OCI-LY1 (cell line): ENCODE results near the gene DNAJB1.

ENCODE experiments used
- H2AFZ ChIP-seq: fragments of 200-600 bp; sonication (generic), shearing (Covaris generic); 2 replicates; pipeline ENCODE4 v1.6.0; 2014; ENCODE audit warnings: antibody characterized with exemption, mild to moderate bottlenecking, low read length
- H3F3A ChIP-seq: fragments of 200-600 bp; sonication (generic), shearing (Covaris generic); 2 replicates; pipeline ENCODE4 v1.6.0; 2014; ENCODE audit warnings: mild to moderate bottlenecking, antibody characterized with exemption, low read length, moderate library complexity; ENCODE audit not compliant: insufficient read depth
- H3K27ac ChIP-seq: fragments of 200-600 bp; sonication (generic); 2 replicates; pipeline ENCODE4 v1.5.1; 2014; ENCODE audit warnings: low read length, mixed run types, mild to moderate bottlenecking, low read depth; ENCODE audit not compliant: poor library complexity, severe bottlenecking
- H3K27me3 ChIP-seq: fragments of 200-600 bp; sonication (generic); 2 replicates; pipeline ENCODE4 v1.6.0; 2014; ENCODE audit warnings: antibody characterized with exemption, mild to moderate bottlenecking, low read length, moderate library complexity; ENCODE audit not compliant: insufficient read depth
- H3K36me3 ChIP-seq: fragments of 200-600 bp; sonication (generic); 2 replicates; pipeline ENCODE4 v1.6.1; 2014; ENCODE audit warnings: mild to moderate bottlenecking, antibody characterized with exemption, low read length, moderate library complexity, mixed read lengths; ENCODE audit not compliant: insufficient read depth
- H3K4me1 ChIP-seq: fragments of 200-600 bp; sonication (generic); 2 replicates; pipeline ENCODE4 v1.5.1; 2014; ENCODE audit warnings: mild to moderate bottlenecking, low read length, moderate library complexity; ENCODE audit not compliant: insufficient read depth, severe bottlenecking
- H3K4me2 ChIP-seq: fragments of 200-600 bp; sonication (generic), shearing (Covaris generic); 2 replicates; pipeline ENCODE4 v1.6.1; 2014; ENCODE audit warnings: low read length
- H3K4me3 ChIP-seq: fragments of 200-600 bp; sonication (generic); 2 replicates; pipeline ENCODE4 v1.5.1; 2014; ENCODE audit warnings: low read length, low read depth, mild to moderate bottlenecking, mixed read lengths; ENCODE audit not compliant: poor library complexity, severe bottlenecking
- H3K79me2 ChIP-seq: fragments of 200-600 bp; shearing (Covaris generic); 2 replicates; pipeline ENCODE4 v1.6.1; 2016; ENCODE audit warnings: mixed run types, low read length, mixed read lengths; ENCODE audit not compliant: insufficient read depth
- H3K9ac ChIP-seq: fragments of 200-600 bp; sonication (generic), shearing (Covaris generic); 2 replicates; pipeline ENCODE4 v1.6.1; 2014; ENCODE audit warnings: mild to moderate bottlenecking, low read length, mixed read lengths
- H3K9me2 ChIP-seq: fragments of 200-600 bp; sonication (generic), shearing (Covaris generic); 2 replicates; pipeline ENCODE4 v1.6.1; 2014; ENCODE audit warnings: low read depth, mild to moderate bottlenecking, low read length, mixed read lengths
- H3K9me3 ChIP-seq: fragments of 200-600 bp; shearing (Covaris generic); 2 replicates; pipeline ENCODE4 v1.6.1; 2014; ENCODE audit warnings: low read length, mixed read lengths
- H4K20me1 ChIP-seq: fragments of 200-600 bp; sonication (generic), shearing (Covaris generic); 2 replicates; pipeline ENCODE4 v1.6.0; 2016; ENCODE audit warnings: mild to moderate bottlenecking, low read length; ENCODE audit not compliant: insufficient read depth
- CTCF ChIP-seq: fragments of 200-600 bp; sonication (generic), shearing (Covaris generic); IDR thresholded peaks from 2 replicates; pipeline ENCODE4 v1.5.1; 2017; ENCODE audit warnings: mild to moderate bottlenecking, antibody characterized with exemption, low read length, moderate library complexity, mixed read lengths
- EZH2 ChIP-seq: fragments of 200-600 bp; sonication (generic), shearing (Covaris generic); IDR thresholded peaks from 2 replicates; pipeline ENCODE4 v1.8.0; 2017; ENCODE audit warnings: borderline replicate concordance, mixed run types, mild to moderate bottlenecking, antibody characterized with exemption, low read length, moderate library complexity, mixed read lengths

Gene DNAJB1

GRCh38 chr19:14555918-14556661 lies 37.9 kb upstream of the DNAJB1 start:
- no peak overlapping the region for H2AFZ ChIP-seq
- H3K27ac ChIP-seq: no peak overlapping the region
- no peak overlapping the region for H3K9ac ChIP-seq
- H3F3A ChIP-seq: no peaks in the 10 kb centered on the region
- TF ChIP-seq CTCF (no peak), EZH2 (no peak)
- peak overlapping the region; percentile 6; the same call in 1 of the 2 replicates for H3K4me2 ChIP-seq
- H3K4me3 ChIP-seq: no peak overlapping the region
- H4K20me1 ChIP-seq: no peaks in the 10 kb centered on the region
- H3K27me3 ChIP-seq: no peaks in the 10 kb centered on the region
- H3K4me1 ChIP-seq: peaks cover 47% of the 10 kb centered on the region
- no peaks in the 10 kb centered on the region for H3K9me2 ChIP-seq
- no peaks in the 10 kb centered on the region for H3K79me2 ChIP-seq
- H3K9me3 ChIP-seq: no peaks in the 10 kb centered on the region
- H3K36me3 ChIP-seq: no peaks in the 10 kb centered on the region

DNA sequence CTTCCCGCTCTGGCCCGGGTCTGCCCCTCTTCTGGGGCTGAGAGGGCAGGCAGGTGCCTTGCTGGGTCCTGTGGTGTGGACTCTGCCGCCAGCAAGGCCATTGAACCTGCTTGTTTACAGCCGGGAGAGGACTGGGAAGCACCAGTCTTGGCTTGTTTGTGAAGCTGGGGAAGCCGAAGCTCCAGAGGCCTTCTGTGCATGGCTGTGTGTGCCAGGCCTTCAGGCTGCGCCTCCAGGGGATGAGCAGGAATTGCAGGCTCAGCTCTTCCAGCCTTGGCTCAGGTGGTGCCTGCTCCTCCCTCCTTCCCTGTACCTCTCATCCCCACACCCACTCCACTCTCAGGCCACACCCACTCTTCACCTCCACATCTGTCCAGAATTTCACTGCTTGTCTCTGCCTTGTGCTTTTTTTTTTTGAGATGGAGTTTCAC lies 36.2 kb upstream of the DNAJB1 start:
- Histone ChIP-seq H3K36me3 (no peaks in the 10 kb centered on the region), H3K27me3 (no peaks in the 10 kb centered on the region), H3K79me2 (no peaks in the 10 kb centered on the region), H4K20me1 (no peaks in the 10 kb centered on the region), H3K9me2 (no peaks in the 10 kb centered on the region), H3K4me3 (no peak overlapping the region), H3K9ac (no peak overlapping the region), H3K27ac (no peak overlapping the region), H3F3A (no peaks in the 10 kb centered on the region), H3K4me1 (peaks cover 47% of the 10 kb centered on the region), H3K9me3 (no peaks in the 10 kb centered on the region), H2AFZ (no peak overlapping the region), H3K4me2 (no peak overlapping the region)
- TF ChIP-seq CTCF: no peak
- TF ChIP-seq EZH2: no peak

DNA sequence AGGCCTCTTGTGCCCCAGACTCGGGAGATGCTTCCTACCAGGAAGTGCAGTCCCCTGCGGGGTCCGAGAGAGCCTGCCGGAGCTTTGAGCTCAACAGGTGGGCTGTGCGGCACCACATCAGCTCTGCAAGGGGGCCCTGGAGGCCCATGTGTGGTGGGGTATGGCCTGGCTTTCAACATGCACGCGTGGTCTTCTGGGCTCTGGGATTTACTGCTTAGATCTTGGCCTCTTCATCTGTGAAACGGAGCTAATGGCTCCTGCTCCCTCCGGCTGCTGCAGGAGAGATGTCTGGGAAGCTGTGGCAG lies 35.7 kb upstream of the DNAJB1 start:
- H3K27me3 ChIP-seq: no peaks in the 10 kb centered on the region
- no peaks in the 10 kb centered on the region for H3K79me2 ChIP-seq
- peaks cover 42% of the 10 kb centered on the region for H3K4me1 ChIP-seq
- TF ChIP-seq CTCF (no peak), EZH2 (no peak)
- H3K9ac ChIP-seq: no peak overlapping the region
- H3K27ac ChIP-seq: no peak overlapping the region
- no peak overlapping the region for H2AFZ ChIP-seq
- no peak overlapping the region for H3K4me2 ChIP-seq
- no peaks in the 10 kb centered on the region for H3K9me2 ChIP-seq
- no peaks in the 10 kb centered on the region for H3K9me3 ChIP-seq
- H3K4me3 ChIP-seq: no peak overlapping the region
- H3F3A ChIP-seq: no peaks in the 10 kb centered on the region
- H3K36me3 ChIP-seq: no peaks in the 10 kb centered on the region
- H4K20me1 ChIP-seq: no peaks in the 10 kb centered on the region
